HEK293T (cell line): Measurements from ENCODE around the gene VAV3.

Source experiments
- BHLHE40 ChIP-seq: fragments of 450-650 bp; IDR thresholded peaks from 2 replicates; pipeline ENCODE4 v1.6.1; 2016; ENCODE audit warnings: mild to moderate bottlenecking, moderate library complexity, borderline replicate concordance
- CTBP1 ChIP-seq: fragments of 450-650 bp; IDR thresholded peaks from 2 replicates; pipeline ENCODE4 v1.6.1; 2016; ENCODE audit warnings: borderline replicate concordance
- ELF4 ChIP-seq: fragments of 450-650 bp; IDR thresholded peaks from 2 replicates; pipeline ENCODE4 v1.6.1; 2017; ENCODE audit warnings: antibody characterized with exemption
- SP1 ChIP-seq: fragments of 450-650 bp; IDR thresholded peaks from 2 replicates; pipeline ENCODE4 v1.6.1; 2017
- SUZ12 ChIP-seq: fragments of 450-650 bp; IDR thresholded peaks from 2 replicates; pipeline ENCODE4 v1.6.1; 2016; ENCODE audit warnings: mild to moderate bottlenecking
- TARDBP ChIP-seq: fragments of 450-650 bp; IDR thresholded peaks from 2 replicates; pipeline ENCODE4 v1.6.1; 2016

GRCh38 chr1:107976431-107976830, 11.5 kb upstream of the VAV3 start:
- TF ChIP-seq BHLHE40, result no peak
- no peak for TF ChIP-seq SP1
- no peak for TF ChIP-seq ELF4
- no peak for TF ChIP-seq TARDBP
- no peak for TF ChIP-seq SUZ12
- no peak for TF ChIP-seq CTBP1
